Retina (tissue), 1 donor: ENCODE data around the gene MIB2.

Experiments used
- DNase-seq: peaks from one replicate; pipeline ENCODE4 v3.0.0-alpha.2; 2016

MIB2 gene

DNA sequence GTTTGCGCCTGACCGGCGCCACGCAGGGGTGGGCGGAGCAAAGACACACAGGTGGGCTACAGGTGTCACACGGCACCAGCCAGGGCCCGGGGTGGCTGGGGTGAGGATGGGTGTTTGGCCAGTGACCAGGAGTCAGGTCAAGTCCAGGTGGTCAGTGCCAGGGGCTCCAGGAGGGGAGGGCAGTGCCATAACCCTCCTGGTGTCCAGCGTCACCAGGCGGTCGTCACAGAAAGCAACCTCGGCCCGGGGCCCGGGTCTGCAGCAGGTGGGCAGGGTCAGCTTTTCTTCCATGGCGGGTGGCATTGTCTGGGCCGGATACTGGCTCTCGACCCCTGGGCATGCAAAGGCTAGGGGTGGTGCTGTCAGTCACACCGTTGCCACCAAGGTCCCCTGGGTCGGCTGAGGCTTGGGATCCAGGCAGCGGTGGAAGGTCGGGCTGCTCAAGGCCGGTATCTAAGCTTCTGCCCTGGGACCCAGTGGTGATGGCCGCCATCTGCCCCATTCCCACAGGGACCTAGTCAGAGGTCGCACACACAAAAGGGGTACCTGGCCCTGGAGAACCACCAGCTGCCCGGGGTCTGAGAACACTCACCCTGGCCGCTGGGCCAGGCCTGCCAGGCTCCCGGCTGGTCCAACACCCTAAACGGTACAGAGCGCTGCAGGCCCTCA, 17.1 kb upstream of the MIB2 start:
- peak; percentile 7 for DNase-seq

GRCh38 chr1:1598720-1599029, 16.6 kb upstream of the MIB2 start:
- DNase-seq, result no peak

DNA sequence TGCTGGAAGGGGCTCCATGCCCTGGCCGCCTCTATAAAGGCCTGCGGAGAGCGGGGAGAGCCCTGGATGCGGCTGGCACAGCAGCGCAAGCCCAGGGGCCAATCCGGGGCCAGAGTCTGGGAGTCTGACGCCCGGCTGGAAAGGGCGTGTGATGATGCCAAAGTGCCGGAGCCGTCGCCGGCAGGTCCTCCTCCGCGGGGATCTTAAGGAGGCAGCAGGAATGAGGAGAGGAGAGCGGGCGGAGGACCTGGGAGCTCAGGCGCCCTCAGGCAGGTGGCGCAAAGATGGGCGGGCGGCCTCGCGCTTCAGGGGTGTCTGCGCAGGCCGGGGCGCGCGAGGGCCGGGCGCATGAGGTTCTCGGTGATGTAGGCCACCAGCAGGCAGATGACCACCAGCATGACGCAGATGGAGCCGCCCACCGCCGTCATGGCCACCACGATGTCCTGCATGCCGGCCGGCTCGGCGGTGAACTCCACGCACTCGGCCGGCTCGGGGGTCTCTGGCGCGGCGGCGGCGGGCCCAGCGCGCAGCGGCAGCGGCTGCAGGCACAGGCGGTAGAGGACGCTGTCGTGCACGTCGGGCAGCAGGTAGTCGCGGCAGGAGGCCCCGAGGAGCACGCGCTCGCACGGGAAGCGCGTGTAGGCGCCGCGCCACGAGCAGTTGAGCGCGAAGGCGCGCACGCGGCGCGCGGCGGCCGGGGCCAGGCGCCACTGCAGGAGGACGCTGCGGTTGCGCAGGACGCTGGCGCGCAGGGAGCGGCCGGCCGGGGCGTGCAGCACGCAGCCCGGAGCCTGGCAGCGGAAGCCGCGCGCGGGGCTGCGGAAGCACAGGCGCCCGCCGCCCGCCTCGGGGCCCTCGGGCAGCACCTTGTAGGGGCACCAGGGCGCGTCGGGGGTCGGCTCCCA, 16.0 kb upstream of the MIB2 start:
- peak; percentile 72 for DNase-seq

GRCh38 chr1:1599935-1600860, 15.1 kb upstream of the MIB2 start, which contains the start of gene FNDC10:
FNDC10 (minus strand) TSS chr1:1600135; CDS start chr1:1600015, 120 bp downstream.
- DNase-seq, result peak; percentile 49

DNA sequence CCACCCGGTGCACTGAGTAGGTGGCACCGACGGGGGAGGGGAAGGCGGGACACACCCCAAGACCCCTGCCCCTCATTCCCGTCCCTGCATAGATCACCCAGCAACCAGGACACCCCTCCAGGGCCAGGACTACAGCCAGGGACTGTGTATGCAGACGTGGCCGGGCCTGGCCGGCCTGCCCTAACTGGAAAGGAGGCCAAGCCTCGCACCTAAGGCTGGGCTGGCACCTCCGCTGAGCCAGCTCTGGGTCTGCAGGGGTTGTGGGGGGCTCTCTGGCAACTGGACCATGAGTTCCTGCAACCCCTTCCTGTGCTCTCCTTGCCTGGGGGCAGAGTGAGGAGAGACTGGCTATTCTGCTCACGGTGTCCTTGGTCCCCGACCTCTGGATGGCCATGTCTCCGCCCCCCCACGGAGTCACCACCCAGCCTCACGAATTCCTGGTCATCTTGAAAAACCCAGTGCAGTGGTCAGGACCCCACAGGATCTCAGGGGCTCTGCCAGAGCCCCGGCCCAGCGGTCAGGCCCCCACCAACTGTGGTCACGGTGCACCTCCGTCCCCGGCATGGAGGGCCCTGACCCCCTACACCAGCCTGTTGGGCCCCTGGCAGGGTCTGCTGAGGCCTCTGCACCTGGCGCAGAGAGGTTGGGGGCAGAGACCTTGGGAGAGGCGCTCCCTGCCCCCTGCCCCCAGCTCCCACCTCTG, 14.3 kb upstream of the MIB2 start:
- no peak for DNase-seq

DNA sequence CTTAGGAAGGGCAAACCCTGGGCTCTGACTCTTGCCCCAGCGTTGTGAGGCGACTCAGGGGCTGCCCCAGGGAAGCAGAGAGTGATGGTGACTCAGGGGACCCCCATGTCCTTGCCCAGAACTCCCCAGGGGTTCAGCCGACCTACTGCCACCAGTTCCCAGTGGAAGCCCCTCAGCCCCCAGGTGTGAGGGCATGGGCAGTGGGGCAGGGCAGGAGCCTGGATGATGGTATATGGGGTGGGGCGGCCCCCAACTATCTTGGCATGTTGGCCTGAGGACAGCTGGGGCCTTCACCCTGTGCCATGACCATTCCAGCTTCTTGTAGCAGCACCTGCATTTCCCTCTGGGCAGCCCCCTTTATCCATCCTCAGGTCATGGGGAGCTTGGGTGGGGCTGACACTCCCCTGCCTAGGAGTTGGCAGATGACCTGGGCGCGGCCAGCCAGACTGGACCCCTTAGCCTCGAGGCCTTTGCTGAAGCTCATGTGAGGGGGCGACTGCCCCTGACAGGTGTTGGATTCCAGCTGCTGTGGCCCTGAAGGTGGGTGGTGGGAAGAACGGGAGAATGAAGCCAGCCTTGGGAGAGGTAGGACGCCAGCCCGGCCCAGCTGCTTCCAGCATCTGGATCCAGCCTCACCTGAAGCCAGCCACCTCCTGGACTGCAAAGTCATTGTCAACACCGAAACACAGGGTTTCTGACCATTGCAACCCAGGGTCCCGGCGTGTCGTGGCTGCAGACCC, 13.6 kb upstream of the MIB2 start:
- no peak for DNase-seq

- DNase-seq, result no peak
Observed at GRCh38 chr1:1602304-1602967, 12.9 kb upstream of the MIB2 start.

DNA sequence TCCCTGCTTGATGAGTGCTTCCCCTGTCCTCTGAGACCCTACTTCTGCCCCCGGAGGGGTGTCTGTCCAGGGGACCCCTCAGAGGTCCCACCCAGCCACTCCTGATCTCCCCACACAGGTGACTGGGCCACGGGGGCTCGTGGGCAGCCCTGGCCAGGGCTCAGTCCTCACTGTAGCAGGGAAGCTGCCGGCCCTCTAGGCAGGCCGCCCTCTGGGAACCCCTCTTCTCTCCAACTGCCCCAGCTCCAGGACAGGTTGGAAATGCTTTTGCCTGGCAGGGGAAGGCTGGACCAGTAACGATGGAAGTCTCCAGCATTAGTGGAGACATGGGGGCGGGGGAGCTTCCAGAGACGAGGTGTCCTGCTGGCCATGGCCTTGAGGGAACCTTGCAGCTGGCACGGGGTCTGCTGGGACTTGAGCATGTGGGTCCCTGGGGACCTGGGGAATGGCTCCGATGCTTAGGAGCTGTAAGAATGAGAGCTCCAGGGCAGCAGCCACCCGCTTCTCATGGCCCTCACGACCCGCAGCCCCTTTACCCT, 12.3 kb upstream of the MIB2 start:
- no peak for DNase-seq

DNA sequence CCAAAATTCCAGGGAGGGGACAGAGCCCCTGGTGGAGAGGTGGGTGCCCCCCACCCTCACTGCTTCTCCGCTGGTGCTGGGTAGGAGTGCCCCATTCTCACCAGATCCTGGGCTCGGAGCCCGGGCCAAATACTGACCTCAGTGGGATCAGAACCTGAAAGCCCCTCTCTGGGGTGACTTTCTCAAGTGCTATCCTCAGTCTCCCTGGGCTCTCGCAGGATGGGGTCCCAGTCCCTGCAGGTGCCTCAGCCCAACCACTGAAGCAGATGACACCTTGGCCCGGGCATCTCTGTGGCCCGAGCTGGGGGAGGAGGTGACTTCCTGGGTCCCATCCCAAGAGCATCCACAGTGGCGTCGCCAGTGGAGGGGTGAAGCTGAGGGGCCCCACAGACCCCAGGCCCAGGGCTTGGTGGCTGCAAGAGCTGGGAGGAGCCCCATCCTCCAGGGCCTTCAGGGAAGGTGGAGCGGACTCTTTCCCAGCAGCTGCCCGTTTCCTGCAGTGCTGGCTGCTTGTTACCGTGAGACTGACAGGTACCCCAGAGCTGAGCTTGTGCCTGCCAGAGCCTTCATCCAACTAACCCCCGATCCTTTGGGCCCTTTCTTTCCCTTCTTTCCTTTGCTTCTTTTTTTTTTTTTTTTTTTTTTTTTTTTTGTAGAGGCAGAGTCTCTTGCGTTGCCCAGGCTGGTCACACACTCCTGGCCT, 11.5 kb upstream of the MIB2 start:
- no peak for DNase-seq

GRCh38 chr1:1604374-1605033, 10.8 kb upstream of the MIB2 start:
- DNase-seq, result no peak

DNA sequence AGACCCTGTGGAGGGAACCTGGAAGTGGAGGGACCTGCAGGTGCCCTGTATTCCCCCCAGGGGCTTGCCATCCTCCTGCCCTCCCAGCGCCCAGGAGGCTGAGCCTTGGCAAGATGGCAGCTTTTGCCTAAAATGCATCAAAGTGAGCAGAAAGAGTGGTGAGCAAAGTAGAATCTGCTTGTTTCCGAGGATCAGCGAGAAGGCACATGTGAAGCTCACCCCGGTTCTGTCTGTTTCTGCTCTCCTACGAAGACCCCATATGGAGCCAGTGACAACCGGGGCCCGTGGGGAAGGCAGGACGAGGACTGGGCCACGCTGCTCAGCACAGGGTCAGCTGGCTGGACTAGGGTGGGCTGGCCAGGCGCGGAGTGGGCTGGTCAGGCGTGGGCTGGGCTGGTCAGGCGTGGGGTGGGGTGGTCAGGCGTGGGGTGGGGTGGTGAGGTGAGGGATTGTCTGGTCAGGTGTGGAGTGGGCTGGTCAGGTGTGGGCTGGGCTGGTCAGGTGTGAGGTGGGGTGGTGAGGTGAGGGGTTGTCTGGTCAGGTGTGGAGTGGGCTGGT, 10.2 kb upstream of the MIB2 start:
- DNase-seq, result no peak

- no peak for DNase-seq
Observed at GRCh38 chr1:1605724-1606123, 9.6 kb upstream of the MIB2 start.

DNA sequence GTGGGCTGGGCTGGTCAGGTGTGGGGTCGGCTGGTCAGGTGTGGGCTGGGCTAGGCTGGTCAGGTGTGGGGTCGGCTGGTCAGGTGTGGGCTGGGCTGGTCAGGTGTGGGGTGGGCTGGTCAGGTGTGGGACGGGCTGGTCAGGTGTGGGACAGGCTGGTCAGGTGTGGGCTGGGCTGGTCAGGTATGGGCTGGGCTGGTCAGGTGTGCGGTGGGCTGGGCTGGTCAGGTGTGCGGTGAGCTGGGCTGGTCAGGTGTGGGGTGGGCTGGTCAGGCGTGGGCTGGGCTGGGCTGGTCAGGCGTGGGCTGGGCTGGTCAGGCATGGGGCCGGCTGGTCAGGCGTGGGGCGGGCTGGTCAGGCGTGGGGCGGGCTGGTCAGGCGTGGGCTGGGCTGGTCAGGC, 9.1 kb upstream of the MIB2 start:
- no peak for DNase-seq

DNA sequence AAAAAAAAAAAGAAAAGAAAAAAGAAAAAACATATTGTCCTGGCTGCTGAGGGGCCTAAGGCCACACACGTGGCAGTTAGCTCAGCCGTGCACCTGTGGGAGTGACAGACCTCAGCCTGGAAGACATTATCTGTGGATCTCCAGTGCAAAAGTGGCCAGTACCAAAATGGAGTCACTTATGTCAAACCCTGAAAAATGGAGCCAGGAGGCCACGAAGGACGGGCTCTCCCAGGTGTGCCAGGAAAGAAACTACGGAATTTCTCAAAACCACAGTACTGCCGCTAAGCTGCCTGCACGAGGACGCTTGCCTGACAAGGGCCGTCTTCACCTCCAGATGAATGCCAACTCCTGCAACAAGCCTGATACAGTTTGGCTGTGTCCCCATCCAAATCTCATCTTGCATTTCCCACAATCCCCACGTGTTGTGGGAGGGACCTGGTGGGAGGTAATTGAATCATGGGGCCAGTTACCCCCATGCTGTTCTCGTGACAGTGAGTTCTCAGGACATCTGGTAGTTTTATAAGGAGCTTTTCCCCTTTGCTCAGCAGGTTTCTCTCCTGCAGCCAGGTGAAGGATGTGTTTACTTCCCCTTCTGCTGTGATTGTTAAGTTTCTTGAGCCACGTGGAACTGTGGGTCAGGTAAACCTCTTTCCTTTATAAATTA, 5.3 kb upstream of the MIB2 start:
- no peak for DNase-seq

- DNase-seq, result no peak
Observed at GRCh38 chr1:1610796-1611195, 4.5 kb upstream of the MIB2 start.

DNA sequence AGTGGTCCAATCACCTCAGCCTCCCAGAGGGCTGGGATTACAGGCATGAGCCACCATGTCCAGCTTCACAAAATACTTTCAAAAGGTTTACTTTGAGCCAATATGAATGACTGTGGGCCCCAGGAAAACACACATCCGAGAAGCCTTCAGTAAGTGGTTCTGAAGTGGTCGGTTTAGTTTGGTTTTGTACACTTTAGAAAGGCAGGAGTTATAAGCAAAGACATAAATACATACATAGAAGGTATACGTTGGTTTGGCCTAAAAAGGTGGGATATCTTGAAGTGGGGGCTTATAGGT, 3.2 kb upstream of the MIB2 start:
- DNase-seq, result no peak

DNA sequence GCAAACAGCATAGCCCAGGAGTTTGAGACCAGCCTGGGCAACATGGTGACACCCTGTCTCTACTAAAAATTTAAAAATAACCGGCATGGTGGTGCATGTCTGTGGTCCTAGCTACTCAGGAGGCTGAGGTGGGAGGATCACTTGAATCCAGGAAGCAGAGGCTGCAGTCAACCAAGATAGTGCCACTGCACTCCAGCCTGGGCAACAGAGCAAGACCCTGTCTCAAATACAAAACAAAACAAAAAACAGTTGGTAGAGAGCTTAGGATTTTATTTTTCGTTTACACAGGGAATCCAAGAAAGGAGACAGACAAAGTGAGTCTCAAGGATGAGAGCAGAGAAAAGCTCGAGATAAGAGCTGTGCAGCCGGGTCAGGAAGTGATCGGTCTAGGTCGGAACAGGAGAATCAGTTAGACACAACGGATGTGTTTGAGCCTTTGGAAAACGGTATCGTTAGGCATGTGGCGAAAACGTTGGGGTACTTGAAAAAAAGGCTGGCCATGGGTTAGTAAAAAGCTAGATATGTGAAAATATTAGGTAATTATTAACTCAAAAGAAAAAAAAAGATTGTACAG, 1.7 kb upstream of the MIB2 start:
- no peak for DNase-seq

DNA sequence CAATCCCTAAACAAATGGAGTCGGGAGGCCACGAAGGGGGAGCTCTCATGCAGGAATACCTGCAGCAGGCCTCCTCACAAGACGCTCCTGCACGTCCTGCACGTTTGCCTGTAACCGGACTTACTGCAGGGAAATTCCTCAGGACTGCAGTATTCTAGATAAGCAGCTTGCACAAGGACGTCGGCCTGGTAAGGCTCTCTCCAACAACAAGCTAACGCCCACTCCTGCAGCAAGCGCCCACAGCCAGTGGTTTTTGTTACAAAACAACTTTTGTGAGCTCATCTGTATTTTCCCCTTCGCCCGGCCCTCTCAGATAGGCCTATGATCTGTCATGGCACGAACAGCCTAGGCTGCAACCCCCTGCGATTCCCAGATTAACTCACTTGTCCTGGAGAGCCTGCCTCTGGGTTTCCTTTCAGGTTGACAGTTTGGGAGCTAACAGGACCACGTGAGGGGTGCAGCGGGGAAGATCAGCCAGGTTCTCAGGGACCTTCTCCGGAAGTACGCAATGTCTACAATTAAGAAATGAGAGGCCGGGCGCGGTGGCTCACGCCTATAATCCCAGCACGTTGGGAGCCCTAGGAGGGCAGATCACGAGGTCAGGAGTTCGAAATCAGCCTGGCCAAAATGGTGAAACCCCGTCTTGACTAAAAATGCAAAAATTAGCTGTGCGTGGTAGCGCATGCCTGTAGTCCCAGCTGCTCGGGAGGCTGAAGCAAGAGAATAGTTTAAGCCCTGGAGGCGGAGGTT, 921 bp upstream of the MIB2 start:
- peak; percentile 26 for DNase-seq
